K562 (cell line): ENCODE measurements around the gene KCNF1. TPM values are rescaled to one million over a fixed set of nuclear protein-coding genes. Genes with fewer than 3 reads are reported as not detected.

ENCODE experiments used
- ATAC-seq: fragments of 200-7000 bp; cut with Tn5 transposase; 3 replicates; pipeline ENCODE4 v1.9.1; 2020; ENCODE audit warnings: moderate library complexity
- BruUV-seq: library from RNA; stranded (reverse); fragments of 400-500 nt; replicated peaks from 2 replicates; lab custom pipeline; 2021; lab: Mats Ljungman, UMichigan
- CTCF ChIA-PET: fragments of 300-600 bp; formaldehyde crosslinking; extraction: SDS; loops from one replicate; lab custom pipeline; 2021; ENCODE audit warnings: low intra/inter-chr PET ratio; lab: Yijun Ruan, JAX
- POLR2A ChIA-PET: fragments of 300-600, 350-650 bp; sonication (Branson Sonifier 250); formaldehyde crosslinking; extraction: SDS; loops from one replicate; lab custom pipeline; 2021; ENCODE audit warnings: antibody characterized with exemption, inconsistent platforms; lab: Yijun Ruan, JAX
- DNase-seq, 4 experiments: peaks; one replicate each; pipeline versions ENCODE4 v3.0.0 to v3.0.0-alpha.2; 2011 to 2018; ENCODE audit warnings: low spot score in 3 of 4, mixed read lengths in 3 of 4; ENCODE audit errors: extremely low read depth in 1 of 4
- FAIRE-seq: peaks from 2 replicates; lab custom pipeline; 2011; peaks lifted over from hg19 to GRCh38; lab: Jason Lieb, UNC
- H2AFZ ChIP-seq: 2 replicates; pipeline ENCODE4 v1.6.0; 2011; ENCODE audit warnings: low read depth, low read length, control low read depth, inconsistent platforms
- H3K27ac ChIP-seq: fragments of 200-600 bp; 3 replicates; pipeline ENCODE4 v1.8.0; 2011; ENCODE audit warnings: low read depth, mild to moderate bottlenecking, control low read depth, inconsistent platforms, low read length, moderate library complexity, mixed read lengths; ENCODE audit errors: extremely low read depth
- H3K27me3 ChIP-seq, 2 experiments: fragments of 300-600 bp in 1 of 2; 2 replicates in 1 of 2; 3 replicates in 1 of 2; pipeline versions ENCODE4 v1.6.0 to v1.8.0; 2011; ENCODE audit warnings: inconsistent platforms in 2 of 2, low read length in 2 of 2, mild to moderate bottlenecking in 1 of 2, mixed read lengths in 1 of 2, moderate library complexity in 1 of 2; ENCODE audit not compliant: control insufficient read depth in 2 of 2, insufficient read depth in 2 of 2
- H3K36me3 ChIP-seq: fragments of 300-600 bp; 3 replicates; pipeline ENCODE4 v1.8.0; 2011; ENCODE audit warnings: mild to moderate bottlenecking, low read length, inconsistent platforms; ENCODE audit not compliant: control insufficient read depth, insufficient read depth
- H3K4me1 ChIP-seq, 2 experiments: fragments of 200-600 bp in 1 of 2; replicated peaks in 1 of 2; 2 replicates in 1 of 2; 3 replicates in 1 of 2; pipeline versions ENCODE4 v1.5.1 to v1.8.0; 2011; ENCODE audit warnings: inconsistent platforms in 2 of 2, low read length in 2 of 2, mild to moderate bottlenecking in 1 of 2, mixed read lengths in 1 of 2, moderate library complexity in 1 of 2; ENCODE audit not compliant: control insufficient read depth in 2 of 2, insufficient read depth in 2 of 2
- H3K4me2 ChIP-seq: 2 replicates; pipeline ENCODE4 v1.6.1; 2011; ENCODE audit warnings: low read length, control low read depth, inconsistent platforms, mixed read lengths; ENCODE audit not compliant: insufficient read depth
- H3K4me3 ChIP-seq: fragments of 200-600 bp; sonication (generic), shearing (Covaris generic); 2 replicates; pipeline ENCODE4 v1.5.1; 2016; ENCODE audit warnings: control low read depth, inconsistent platforms
- H3K79me2 ChIP-seq: fragments of 200-600 bp; 3 replicates; pipeline ENCODE4 v1.8.0; 2011; ENCODE audit warnings: low read length, inconsistent platforms; ENCODE audit not compliant: control insufficient read depth, insufficient read depth
- H3K9ac ChIP-seq, 2 experiments: 2 replicates each; pipeline versions ENCODE4 v1.6.0 to v1.6.1; 2011; ENCODE audit warnings: low read depth in 2 of 2, low read length in 2 of 2, control low read depth in 1 of 2, inconsistent platforms in 1 of 2, mild to moderate bottlenecking in 1 of 2, mixed read lengths in 1 of 2; ENCODE audit not compliant: insufficient read depth in 1 of 2
- H3K9me1 ChIP-seq: one replicate; pipeline ENCODE4 v1.6.0; 2011; ENCODE audit warnings: inconsistent platforms, mild to moderate bottlenecking, low read length, moderate library complexity; ENCODE audit not compliant: control insufficient read depth, insufficient read depth
- H3K9me3 ChIP-seq: replicated peaks from 2 replicates; pipeline ENCODE4 v1.5.1; 2011; ENCODE audit warnings: low read depth, low read length, inconsistent platforms; ENCODE audit not compliant: control insufficient read depth, insufficient read depth
- H4K20me1 ChIP-seq: replicated peaks from 2 replicates; pipeline ENCODE4 v1.6.1; 2011; ENCODE audit warnings: low read length, inconsistent platforms, mixed read lengths; ENCODE audit not compliant: control insufficient read depth, insufficient read depth
- ARID3B ChIP-seq: fragments of 250-450 bp; sonication (Bioruptor Pico); IDR thresholded peaks from 2 replicates; pipeline ENCODE4 v1.4.0; 2020; ENCODE audit warnings: borderline replicate concordance
- ATF2 ChIP-seq: sonication (generic); formaldehyde crosslinking; IDR thresholded peaks from 2 replicates; pipeline ENCODE4 v1.8.1; 2022; ENCODE audit warnings: missing genetic modification reagents
- CHD1 ChIP-seq: fragments of 200-600 bp; sonication (generic); IDR thresholded peaks from one replicate; pipeline ENCODE4 v1.6.1; 2012; ENCODE audit warnings: mild to moderate bottlenecking, moderate library complexity, low read length, inconsistent platforms
- FIP1L1 ChIP-seq: fragments of 200-400 bp; formaldehyde crosslinking; IDR thresholded peaks from 2 replicates; pipeline ENCODE4 v1.6.1; 2018; ENCODE audit warnings: mild to moderate bottlenecking, low read depth, low read length; ENCODE audit not compliant: poor library complexity, severe bottlenecking
- FOXA1 ChIP-seq: fragments of 450-650 bp; IDR thresholded peaks from 2 replicates; pipeline ENCODE4 v1.6.1; 2016; ENCODE audit warnings: mild to moderate bottlenecking, borderline replicate concordance
- FOXK1 ChIP-seq: sonication (generic); formaldehyde crosslinking; IDR thresholded peaks from 2 replicates; pipeline ENCODE4 v1.8.0; 2022; ENCODE audit warnings: missing genetic modification reagents, mild to moderate bottlenecking, borderline replicate concordance
- MEIS2 ChIP-seq: fragments of 450-650 bp; IDR thresholded peaks from 2 replicates; pipeline ENCODE4 v1.6.1; 2014; ENCODE audit warnings: mild to moderate bottlenecking; ENCODE audit not compliant: partially characterized antibody
- POLR2G ChIP-seq: fragments of 200-400 bp; formaldehyde crosslinking; IDR thresholded peaks from 2 replicates; pipeline ENCODE4 v1.6.1; 2017; ENCODE audit warnings: low read depth, mild to moderate bottlenecking, antibody characterized with exemption, low read length, moderate library complexity
- PRPF4 ChIP-seq: fragments of 200-400 bp; formaldehyde crosslinking; IDR thresholded peaks from one replicate; pipeline ENCODE4 v1.6.1; 2017; ENCODE audit warnings: low read length, low read depth, mild to moderate bottlenecking; ENCODE audit not compliant: insufficient read depth, poor library complexity, severe bottlenecking
- SRF ChIP-seq, 2 experiments: fragments of 250-450, 450-650 bp in 1 of 2; sonication (Bioruptor Pico) in 1 of 2; sonication (generic) in 1 of 2; formaldehyde crosslinking; IDR thresholded peaks; 2 replicates each; pipeline versions ENCODE4 v1.5.0 to v1.5.1; 2020 to 2022; ENCODE audit warnings: mild to moderate bottlenecking in 1 of 2, missing genetic modification reagents in 1 of 2
- TBP ChIP-seq: optimal IDR thresholded peaks from 2 replicates; pipeline ENCODE3; 2011; ENCODE audit warnings: low read depth, low read length, improper control_type of control experiment
- ZBTB33 ChIP-seq: sonication (generic); formaldehyde crosslinking; IDR thresholded peaks from 2 replicates; pipeline ENCODE4 v1.8.1; 2023; ENCODE audit warnings: mild to moderate bottlenecking, missing genetic modification reagents
- ZBTB5 ChIP-seq: fragments of 450-650 bp; IDR thresholded peaks from 2 replicates; pipeline ENCODE4 v1.6.1; 2017; ENCODE audit warnings: antibody characterized with exemption
- ZNF143 ChIP-seq: sonication (generic); formaldehyde crosslinking; IDR thresholded peaks from 2 replicates; pipeline ENCODE4 v1.9.0; 2022; ENCODE audit warnings: mild to moderate bottlenecking, missing genetic modification reagents
- ZNF511 ChIP-seq: sonication (generic); formaldehyde crosslinking; IDR thresholded peaks from 2 replicates; pipeline ENCODE4 v1.8.0; 2022; ENCODE audit warnings: mild to moderate bottlenecking, missing genetic modification reagents
- WGBS: fragments of 100-300 bp; shearing (Covaris generic); methylation state at CpG from one replicate; pipeline ENCODE4 v1.1.6; 2016; ENCODE audit warnings: low coverage, mixed read lengths; ENCODE audit not compliant: insufficient coverage; ENCODE audit errors: missing lambda C conversion rate; 5-methylcytosine and 5-hydroxymethylcytosine counted together
- in situ Hi-C: fragments of 300-500 bp; cut with MboI; formaldehyde crosslinking; loops from 4 replicates; pipeline ENCODE4 v1.15.0; 2018; ENCODE audit warnings: inconsistent platforms, mixed read lengths
- intact Hi-C: fragments of 100-400 bp; cut with micrococcal nuclease; formaldehyde crosslinking; loops from 2 replicates; pipeline ENCODE4 v1.14.2; 2022
- polyA plus RNA-seq, 8 experiments: library from polyadenylated mRNA; depleted of rRNA in 4 of 8; stranded (reverse) in 5 of 8; unstranded in 3 of 8; fragments of >200 nt; fragmentation: Nextera tagmentation in 2 of 8; fragmentation: Illumina TruSeq in 1 of 8; extraction: Ambion mirVana in 2 of 8; extraction: Trizol in 1 of 8; gene quantifications; 2 replicates each; pipeline versions ENCODE4 v1.2.1 to v1.2.3, GENCODE V29; 2011 to 2014; ENCODE audit warnings: inconsistent platforms in 1 of 8, missing spikeins in 1 of 8
- total RNA-seq, 7 experiments: library from RNA; depleted of rRNA in 6 of 7; stranded (reverse); fragments of >200 nt in 6 of 7; fragmentation: Illumina TruSeq in 2 of 7; extraction: Trizol in 2 of 7; gene quantifications; 2 replicates each; pipeline versions ENCODE4 v1.2.1 to v1.2.3, GENCODE V29; 2011 to 2021; ENCODE audit warnings: low replicate concordance in 1 of 7

KCNF1 gene
- total and polyA plus RNA-seq, 9 of the 15 experiments (the other 6 are each of a cell fraction or from before 2014, with no cell fraction given): not detected

- Histone ChIP-seq H3K9ac (no peak overlapping the region), H3K4me1 (peaks cover 10 to 22% of the 10 kb centered on the region in 2 experiments; a peak in 4 of 5 replicates), H2AFZ (no peak overlapping the region), H3K79me2 (no peaks in the 10 kb centered on the region), H3K4me3 (no peak overlapping the region), H3K27me3 (peaks cover 36 to 81% of the 10 kb centered on the region in 2 experiments; a peak in 4 of 5 replicates), H3K4me2 (no peak overlapping the region), H4K20me1 (peaks cover 19% of the 10 kb centered on the region; the same call in 1 of the 2 replicates), H3K9me3 (no peaks in the 10 kb centered on the region), H3K36me3 (no peaks in the 10 kb centered on the region), H3K27ac (no peak overlapping the region), H3K9me1 (peaks cover 8% of the 10 kb centered on the region)
- ChIA-PET CTCF (no interaction called here), POLR2A (interaction anchor here (0.9 to 1.3 kb wide), 2 partner anchors 84 to 427 kb away, joined by 3 to 4 read pairs; partner anchors contain the start of gene ROCK2)
- in situ Hi-C loops (no loop called here), intact Hi-C loops (no loop called here)
- BruUV-seq: no TSS peak
- ATAC-seq (no peak), DNase-seq (no peak), FAIRE-seq (no peak)
- 4% methylated on average over 6 of the region's 6 CpGs for WGBS
- TF ChIP-seq ARID3B (CRISPR knock-in tag) (no peak), POLR2G (no peak), ZBTB5 (no peak), ZBTB33 (CRISPR knock-in tag) (no peak), TBP (no peak), ZNF511 (CRISPR knock-in tag) (no peak), ZNF143 (CRISPR knock-in tag) (no peak), ATF2 (CRISPR knock-in tag) (no peak), FOXK1 (no peak), FIP1L1 (no peak), SRF (CRISPR knock-in tag; IDR thresholded peaks at IDR 0.05) (no peak), MEIS2 (no peak), PRPF4 (no peak), FOXA1 (no peak), CHD1 (no peak)
These were observed 5.2 kb downstream of the KCNF1 start for GRCh38 chr2:10916953-10917352.
